DND-41 (cell line): ENCODE data around the gene UGT1A5.
A peak's percentile ranks its signal among the peaks of the same experiment; 100 is the strongest.

Source experiments
- ATAC-seq: fragments of 200-7000 bp; cut with Tn5 transposase; 3 replicates; pipeline ENCODE4 v1.9.1; 2021; ENCODE audit warnings: low read depth; ENCODE audit not compliant: insufficient read depth
- DNase-seq: peaks from one replicate; pipeline ENCODE4 v3.0.0-alpha.2; 2020
- H2AFZ ChIP-seq: 2 replicates; pipeline ENCODE4 v1.6.0; 2012; ENCODE audit warnings: low read depth, low read length
- H3K27ac ChIP-seq: 2 replicates; pipeline ENCODE4 v1.5.1; 2012; ENCODE audit warnings: low read length, inconsistent platforms
- H3K27me3 ChIP-seq: fragments of 200-600 bp; sonication (generic); 2 replicates; pipeline ENCODE4 v1.6.0; 2012; ENCODE audit warnings: low read length, mild to moderate bottlenecking, inconsistent platforms; ENCODE audit not compliant: insufficient read depth, poor library complexity
- H3K36me3 ChIP-seq: 2 replicates; pipeline ENCODE4 v1.5.1; 2012; ENCODE audit warnings: low read length, inconsistent platforms; ENCODE audit not compliant: insufficient read depth
- H3K4me1 ChIP-seq: 2 replicates; pipeline ENCODE4 v1.5.1; 2012; ENCODE audit warnings: mild to moderate bottlenecking, low read length; ENCODE audit not compliant: insufficient read depth
- H3K4me2 ChIP-seq: 2 replicates; pipeline ENCODE4 v1.6.0; 2012; ENCODE audit warnings: mild to moderate bottlenecking, moderate library complexity, low read length, inconsistent platforms; ENCODE audit not compliant: insufficient read depth
- H3K4me3 ChIP-seq, 2 experiments: fragments of 200-600 bp in 1 of 2; shearing (Covaris generic) in 1 of 2; 2 replicates each; pipeline ENCODE4 v1.5.1; 2012 to 2016; ENCODE audit warnings: inconsistent platforms in 2 of 2, low read length in 2 of 2, mild to moderate bottlenecking in 2 of 2, low read depth in 1 of 2, moderate library complexity in 1 of 2
- H3K79me2 ChIP-seq: 2 replicates; pipeline ENCODE4 v1.6.0; 2012; ENCODE audit warnings: low read length, inconsistent platforms; ENCODE audit not compliant: insufficient read depth
- H3K9ac ChIP-seq: 2 replicates; pipeline ENCODE4 v1.6.0; 2012; ENCODE audit warnings: low read depth, mild to moderate bottlenecking, inconsistent platforms, low read length, moderate library complexity
- H3K9me3 ChIP-seq: 2 replicates; pipeline ENCODE4 v1.5.1; 2012; ENCODE audit warnings: low read length, moderate library complexity, mild to moderate bottlenecking, inconsistent platforms; ENCODE audit not compliant: insufficient read depth, severe bottlenecking
- H4K20me1 ChIP-seq: 2 replicates; pipeline ENCODE4 v1.6.0; 2012; ENCODE audit warnings: low read length; ENCODE audit not compliant: insufficient read depth
- EZH2 ChIP-seq: IDR thresholded peaks from 3 replicates; pipeline ENCODE4 v1.6.1; 2012; ENCODE audit warnings: borderline replicate concordance, low read depth, mild to moderate bottlenecking, moderate library complexity, low read length, inconsistent platforms; ENCODE audit not compliant: severe bottlenecking
- TF ChIP-seq, protein P1 (sequence below): IDR thresholded peaks from 2 replicates; pipeline ENCODE4 v1.5.1; 2012; ENCODE audit warnings: borderline replicate concordance, low read length, moderate library complexity, mild to moderate bottlenecking; ENCODE audit not compliant: poor library complexity, severe bottlenecking; ENCODE audit errors: extremely low read depth

UGT1A5 gene

DNA sequence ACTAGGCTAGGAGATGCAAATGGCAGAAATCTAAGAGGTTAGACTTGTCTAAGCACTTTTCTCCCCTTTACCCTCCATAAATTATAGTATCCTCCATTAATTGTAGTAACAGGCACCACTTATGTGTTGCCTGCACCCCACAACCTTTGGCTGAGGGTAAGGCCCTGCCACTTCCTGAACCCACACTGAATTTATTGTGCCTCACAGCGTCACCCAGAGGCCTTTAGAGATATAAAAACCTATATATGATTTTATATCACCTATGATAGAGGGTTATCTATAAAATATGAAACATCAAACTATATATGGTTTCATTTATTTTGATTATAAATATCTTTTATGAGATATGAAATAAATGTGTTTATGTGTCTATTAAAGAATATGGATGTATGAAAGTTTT lies 38.4 kb upstream of the UGT1A5 start:
- H2AFZ ChIP-seq = no peak overlapping the region

DNA sequence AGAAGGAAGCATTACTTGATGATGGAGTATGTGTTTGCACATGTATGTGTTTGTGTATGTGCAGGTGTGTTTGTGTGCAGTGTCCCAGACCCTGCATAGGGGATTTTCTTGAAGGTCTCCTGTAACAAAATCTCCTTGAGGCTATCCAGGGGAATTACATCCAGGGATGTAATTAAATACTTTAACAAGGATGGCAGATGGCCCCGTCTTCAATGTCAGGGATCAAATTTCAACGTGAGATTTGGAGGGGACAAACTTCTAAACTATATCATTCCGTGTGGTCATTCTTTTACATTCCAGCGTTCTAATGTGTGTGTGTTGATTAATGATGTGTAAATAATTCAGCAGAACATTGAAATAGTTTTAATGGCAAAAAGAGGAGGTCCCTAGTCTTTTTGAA lies 37.7 kb upstream of the UGT1A5 start:
- no peak overlapping the region for H3K9ac ChIP-seq
- no peaks in the 10 kb centered on the region for H4K20me1 ChIP-seq
- no peaks in the 10 kb centered on the region for H3K9me3 ChIP-seq
- ATAC-seq (no peak), DNase-seq (no peak)
- H3K4me1 ChIP-seq = no peaks in the 10 kb centered on the region
- no peak overlapping the region for H2AFZ ChIP-seq
- H3K27me3 ChIP-seq = peaks cover 6% of the 10 kb centered on the region
- no peaks in the 10 kb centered on the region for H3K79me2 ChIP-seq
- H3K36me3 ChIP-seq = no peaks in the 10 kb centered on the region
- no peak for TF ChIP-seq EZH2
- H3K4me2 ChIP-seq = no peak overlapping the region
- H3K27ac ChIP-seq = no peak overlapping the region
- no peak overlapping the region for H3K4me3 ChIP-seq

More for the DNA sequence above, 38.4 kb upstream of the UGT1A5 start:
- Histone ChIP-seq H3K9ac (no peak overlapping the region), H3K27ac (no peak overlapping the region), H3K4me3 (no peak overlapping the region), H4K20me1 (no peaks in the 10 kb centered on the region), H3K36me3 (no peaks in the 10 kb centered on the region), H3K27me3 (peaks cover 6% of the 10 kb centered on the region), H3K79me2 (no peaks in the 10 kb centered on the region), H3K4me2 (no peak overlapping the region), H3K9me3 (no peaks in the 10 kb centered on the region), H3K4me1 (no peaks in the 10 kb centered on the region)
- no peak for ATAC-seq
- TF ChIP-seq, protein P1, sequence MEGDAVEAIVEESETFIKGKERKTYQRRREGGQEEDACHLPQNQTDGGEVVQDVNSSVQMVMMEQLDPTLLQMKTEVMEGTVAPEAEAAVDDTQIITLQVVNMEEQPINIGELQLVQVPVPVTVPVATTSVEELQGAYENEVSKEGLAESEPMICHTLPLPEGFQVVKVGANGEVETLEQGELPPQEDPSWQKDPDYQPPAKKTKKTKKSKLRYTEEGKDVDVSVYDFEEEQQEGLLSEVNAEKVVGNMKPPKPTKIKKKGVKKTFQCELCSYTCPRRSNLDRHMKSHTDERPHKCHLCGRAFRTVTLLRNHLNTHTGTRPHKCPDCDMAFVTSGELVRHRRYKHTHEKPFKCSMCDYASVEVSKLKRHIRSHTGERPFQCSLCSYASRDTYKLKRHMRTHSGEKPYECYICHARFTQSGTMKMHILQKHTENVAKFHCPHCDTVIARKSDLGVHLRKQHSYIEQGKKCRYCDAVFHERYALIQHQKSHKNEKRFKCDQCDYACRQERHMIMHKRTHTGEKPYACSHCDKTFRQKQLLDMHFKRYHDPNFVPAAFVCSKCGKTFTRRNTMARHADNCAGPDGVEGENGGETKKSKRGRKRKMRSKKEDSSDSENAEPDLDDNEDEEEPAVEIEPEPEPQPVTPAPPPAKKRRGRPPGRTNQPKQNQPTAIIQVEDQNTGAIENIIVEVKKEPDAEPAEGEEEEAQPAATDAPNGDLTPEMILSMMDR = peak; percentile 14
- no peak for TF ChIP-seq EZH2
- DNase-seq = no peak

DNA sequence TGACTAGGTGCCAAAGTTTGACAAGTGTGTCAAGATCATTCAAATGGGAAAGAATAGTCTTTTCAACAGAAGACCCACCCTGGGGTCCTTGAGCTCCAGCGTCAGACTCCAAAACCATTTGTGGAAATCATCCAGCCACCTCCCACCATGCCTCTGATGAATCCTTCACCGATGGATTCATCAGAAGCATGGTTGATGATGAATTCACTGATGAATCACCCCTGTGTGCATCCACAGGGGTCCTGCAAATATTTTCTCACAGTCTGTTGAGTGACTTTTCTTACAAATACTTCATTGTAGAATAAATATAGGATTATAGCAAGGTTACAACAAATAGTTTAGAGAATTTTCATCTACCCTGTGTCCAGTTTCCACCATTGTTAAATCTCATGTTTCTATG lies 36.7 kb upstream of the UGT1A5 start:
- Histone ChIP-seq H4K20me1 (no peaks in the 10 kb centered on the region), H3K79me2 (no peaks in the 10 kb centered on the region), H3K4me3 (no peak overlapping the region), H3K27ac (no peak overlapping the region), H3K27me3 (peaks cover 6% of the 10 kb centered on the region), H2AFZ (no peak overlapping the region), H3K9me3 (no peaks in the 10 kb centered on the region), H3K4me1 (no peaks in the 10 kb centered on the region), H3K36me3 (no peaks in the 10 kb centered on the region), H3K4me2 (no peak overlapping the region), H3K9ac (no peak overlapping the region)
- TF ChIP-seq, protein P1 = no peak
- no peak for TF ChIP-seq EZH2
- DNase-seq = no peak
- ATAC-seq = no peak

DNA sequence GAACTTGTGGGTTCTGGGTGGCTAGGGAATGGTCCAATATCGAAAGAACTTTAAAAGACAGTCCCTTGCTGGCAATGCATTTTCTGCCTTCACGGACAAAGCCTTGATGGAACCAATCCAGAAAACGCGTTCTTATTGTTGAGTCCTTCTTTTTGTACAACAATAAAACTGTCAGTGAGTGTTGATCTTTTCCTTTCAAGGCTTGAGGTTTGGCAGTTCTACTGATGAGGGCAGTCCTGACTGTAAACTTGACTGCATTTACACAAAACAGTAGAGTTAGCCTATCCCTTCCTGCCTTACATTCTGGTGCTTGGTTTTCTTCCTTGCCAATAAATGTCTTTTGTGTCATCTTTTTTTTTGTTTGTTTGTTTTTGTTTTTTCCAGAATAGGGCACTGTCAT lies 33.5 kb upstream of the UGT1A5 start:
- H3K79me2 ChIP-seq = no peaks in the 10 kb centered on the region
- no peaks in the 10 kb centered on the region for H3K27me3 ChIP-seq
- TF ChIP-seq EZH2 = no peak
- TF ChIP-seq, protein P1 = no peak
- no peak overlapping the region for H3K4me3 ChIP-seq
- no peaks in the 10 kb centered on the region for H3K36me3 ChIP-seq
- no peak overlapping the region for H3K9ac ChIP-seq
- ATAC-seq (no peak), DNase-seq (no peak)
- H3K4me1 ChIP-seq = no peaks in the 10 kb centered on the region
- H3K27ac ChIP-seq = no peak overlapping the region
- no peaks in the 10 kb centered on the region for H3K9me3 ChIP-seq
- H4K20me1 ChIP-seq = no peaks in the 10 kb centered on the region
- H2AFZ ChIP-seq = no peak overlapping the region
- H3K4me2 ChIP-seq = no peak overlapping the region
